Left renal cortex interstitium (tissue), 4 donors: ENCODE measurements around the gene IRF7. TPM values are rescaled to one million over a fixed set of nuclear protein-coding genes. Genes with fewer than 3 reads are reported as not detected.
"Not testable (repeated sequence)": the region's sequence is repeated elsewhere in the genome, so short reads cannot be mapped to it uniquely, and the experiment has no call there.

Experiments used
- DNase-seq, 4 donors: peaks; one replicate each; pipeline ENCODE4 v3.0.0-alpha.2; 2013; ENCODE audit warnings: low read depth in 4 of 4, low spot score in 2 of 4, missing footprints in 1 of 4
- polyA plus RNA-seq, 4 donors: library from polyadenylated mRNA; unstranded; fragments of 120-200 nt; gene quantifications; one replicate each; pipeline ENCODE4 v1.2.1, GENCODE V29; 2013; ENCODE audit not compliant: insufficient read length in 4 of 4

The IRF7 gene
- 10 to 100 TPM in 3 of 4 donors, 1 to 10 TPM in 1; 5.4 to 15.4 (median 12.5) TPM for polyA plus RNA-seq

DNA sequence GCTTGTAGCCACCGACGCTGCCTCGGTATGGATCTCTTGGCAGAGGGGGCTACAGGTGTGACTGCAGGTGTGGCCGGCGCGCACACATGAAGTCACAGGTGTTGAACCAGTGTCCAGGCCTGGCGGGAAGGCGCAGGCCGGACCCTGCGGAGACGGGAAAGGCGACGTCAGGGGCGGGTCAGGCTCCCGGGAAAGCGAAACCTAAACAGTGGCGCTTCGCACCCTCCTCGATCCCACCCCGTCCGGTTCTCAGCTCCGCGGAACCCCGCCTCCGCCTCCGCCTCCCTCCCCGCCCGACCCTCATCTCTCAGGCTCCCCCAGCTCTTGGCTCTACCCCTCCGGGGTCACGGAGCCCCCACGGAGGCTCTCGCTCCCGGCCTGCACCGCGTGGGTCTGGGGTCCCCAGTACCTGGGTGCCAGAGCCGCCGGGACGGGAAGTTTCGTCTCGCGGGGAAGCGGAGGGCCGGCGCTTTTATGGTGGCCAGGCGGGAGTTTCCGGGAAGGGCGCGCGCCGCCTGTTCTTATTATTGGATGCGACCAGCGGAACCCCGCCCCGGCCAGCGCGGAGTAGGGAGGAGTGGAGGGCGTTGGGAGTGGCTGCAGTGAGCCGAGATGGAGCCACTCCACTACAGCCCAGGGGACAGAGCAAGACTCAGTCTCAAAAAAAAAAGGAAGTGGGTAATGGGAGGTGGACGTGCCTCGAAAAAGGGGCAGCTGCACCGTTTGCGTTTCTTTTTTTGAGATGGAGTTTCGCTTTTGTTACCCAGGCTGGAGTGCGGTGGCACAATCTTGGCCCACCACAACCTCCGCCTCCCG, at the start of gene IRF7:
TSS of gene IRF7 (minus strand) at position 447 of the 816 bp plus-strand sequence. CDS start 586 bp downstream, outside the sequence.
- DNase-seq: peak; percentile 56 to 89 (median 79)

DNA sequence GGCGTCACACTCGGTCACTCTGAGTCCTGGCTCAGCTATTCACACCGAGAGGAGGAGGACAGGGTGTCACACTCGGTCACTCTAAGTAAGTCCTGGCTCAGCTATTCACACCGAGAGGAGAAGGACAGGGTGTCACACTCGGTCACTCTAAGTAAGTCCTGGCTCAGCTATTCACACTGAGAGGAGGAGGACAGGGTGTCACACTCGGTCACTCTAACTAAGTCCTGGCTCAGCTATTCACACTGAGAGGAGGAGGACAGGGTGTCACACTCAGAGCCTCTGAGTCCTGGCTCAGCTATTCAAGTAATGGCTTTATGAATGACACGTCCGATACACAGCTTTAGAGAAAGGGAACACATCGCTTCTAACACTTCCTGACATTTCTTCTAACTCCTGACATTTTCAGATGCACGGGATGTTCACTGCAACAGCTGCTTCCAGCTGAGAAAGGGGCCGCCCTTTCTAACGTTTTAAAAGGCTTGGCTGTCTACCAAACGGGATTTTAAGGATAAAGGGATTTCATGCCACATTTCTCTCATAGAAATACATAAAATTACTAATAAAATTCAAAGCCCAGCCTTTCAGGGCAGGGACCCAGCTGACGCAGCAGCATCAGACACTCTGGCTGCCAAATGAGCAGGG, 49.4 kb upstream of the IRF7 start:
- peak in 3 of 4 donors; percentile 23 to 37 (median 24) for DNase-seq

GRCh38 chr11:662689-663274, 47.0 kb upstream of the IRF7 start:
- DNase-seq: no peak

- DNase-seq: no peak
Measured at GRCh38 chr11:660681-661444, 45.1 kb upstream of the IRF7 start.

DNA sequence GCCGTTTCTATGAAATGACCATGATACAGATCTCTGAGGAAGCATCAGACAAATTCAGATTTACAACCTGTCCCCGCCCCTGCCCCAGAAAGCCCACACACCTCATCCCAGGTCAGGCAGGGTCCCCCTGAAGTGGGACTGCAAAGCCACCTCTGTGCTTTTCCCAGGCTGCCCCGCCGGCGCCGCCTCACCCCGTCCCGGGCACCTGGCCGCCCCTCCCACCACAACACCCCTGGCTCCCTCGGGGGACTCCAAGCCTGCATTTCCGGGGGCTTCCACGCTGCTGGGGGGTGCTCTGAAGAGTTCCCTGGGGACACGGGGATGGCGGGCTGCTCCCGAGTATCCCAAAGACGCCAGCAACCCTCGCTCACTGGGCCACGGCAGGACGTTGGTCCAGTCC, 44.5 kb upstream of the IRF7 start:
- no peak for DNase-seq

- no peak for DNase-seq
Measured at GRCh38 chr11:659532-660085, 43.9 kb upstream of the IRF7 start.

- no peak for DNase-seq
Measured at GRCh38 chr11:657691-658126, 42.0 kb upstream of the IRF7 start.

DNA sequence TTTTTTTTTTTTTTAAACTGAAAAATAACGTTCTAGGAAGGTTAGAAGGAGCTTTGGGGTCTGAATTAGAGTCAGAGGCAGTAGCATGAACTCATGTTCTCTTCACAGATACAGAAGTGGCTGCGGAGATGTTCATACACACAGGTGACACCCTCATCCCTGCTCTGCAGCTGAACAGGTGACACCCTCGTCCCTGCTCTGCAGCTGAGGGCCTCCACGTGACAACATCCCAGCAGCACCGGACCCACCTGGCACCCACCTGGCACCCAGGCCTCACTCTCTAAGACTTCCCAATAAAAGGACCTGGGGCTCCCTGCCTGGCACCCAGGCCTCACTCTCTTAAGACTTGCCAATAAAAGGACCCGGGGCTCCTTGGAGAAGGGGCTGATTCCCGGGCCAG, 41.1 kb upstream of the IRF7 start:
- DNase-seq: no peak

- DNase-seq: no peak
Measured at GRCh38 chr11:656426-656825, 40.7 kb upstream of the IRF7 start.

DNA sequence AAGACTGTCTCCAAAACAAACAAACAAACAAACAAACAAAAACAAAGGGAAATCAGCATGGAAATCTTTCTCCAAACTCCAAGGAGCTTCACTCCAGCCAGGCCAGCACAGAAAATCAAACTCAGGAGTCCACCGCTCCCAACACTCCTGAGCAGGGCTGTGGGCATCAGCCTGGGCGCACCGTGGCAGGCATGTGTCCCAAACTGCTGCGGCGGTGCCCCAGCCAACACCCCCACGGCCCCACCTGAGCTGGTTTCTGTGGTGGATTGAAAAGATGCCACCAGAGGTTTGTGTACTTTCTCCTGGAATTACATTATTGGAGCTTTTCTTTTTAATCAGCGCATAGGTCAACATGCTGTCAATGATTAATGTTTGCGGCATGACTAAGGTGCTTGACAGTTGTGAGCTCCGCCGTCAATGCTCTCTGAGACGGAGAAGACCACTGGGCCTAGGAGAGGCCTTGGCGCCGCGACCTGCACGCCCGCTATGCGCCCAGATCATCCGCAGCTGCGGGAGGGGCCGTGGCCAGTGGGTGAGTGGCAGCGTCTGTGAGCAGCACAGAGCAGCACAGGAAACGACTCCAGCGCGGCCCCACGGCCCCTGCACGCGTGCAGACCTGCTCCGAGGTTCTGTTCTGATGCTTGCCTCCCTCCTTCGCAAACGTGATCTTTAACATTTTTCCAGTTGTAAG, 39.4 kb upstream of the IRF7 start:
- no peak for DNase-seq

DNA sequence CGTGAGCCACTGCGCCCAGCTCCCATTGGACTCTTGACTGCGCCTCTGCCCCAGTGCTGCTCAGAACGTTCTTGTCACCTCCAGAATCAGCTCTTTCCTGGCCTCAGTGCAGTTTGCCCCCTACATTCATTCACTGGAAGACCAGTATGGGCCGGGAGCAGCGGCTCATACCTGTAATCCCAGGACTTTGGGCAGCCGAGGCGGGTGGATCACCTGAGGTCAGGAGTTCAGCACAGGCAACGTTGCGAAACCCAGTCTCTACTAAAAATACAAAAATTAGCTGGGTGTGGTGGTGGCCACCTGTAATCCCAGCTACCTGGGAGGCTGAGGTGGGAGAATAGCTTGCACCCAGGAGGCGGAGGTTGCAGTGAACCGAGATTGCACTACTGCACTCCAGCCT, 38.7 kb upstream of the IRF7 start:
- DNase-seq: not testable (repeated sequence)

GRCh38 chr11:653837-654236, 38.1 kb upstream of the IRF7 start:
- no peak for DNase-seq

DNA sequence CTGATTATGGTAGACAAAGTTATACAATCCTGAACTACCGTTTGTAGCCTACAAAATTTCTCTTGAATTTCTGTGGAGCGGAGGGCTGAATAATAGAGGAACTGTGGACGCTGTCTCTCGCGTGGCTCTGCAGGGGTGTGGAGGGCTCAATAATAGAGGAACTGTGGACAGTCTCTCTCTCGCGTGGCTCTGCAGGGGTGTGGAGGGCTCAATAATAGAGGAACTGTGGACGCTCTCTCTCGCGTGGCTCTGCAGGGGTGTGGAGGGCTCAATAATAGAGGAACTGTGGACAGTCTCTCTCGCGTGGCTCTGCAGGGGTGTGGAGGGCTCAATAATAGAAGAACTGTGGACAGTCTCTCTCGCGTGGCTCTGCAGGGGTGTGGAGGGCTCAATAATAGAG, 37.4 kb upstream of the IRF7 start:
- DNase-seq: not testable (repeated sequence)

- no peak for DNase-seq
Measured at GRCh38 chr11:650482-650881, 34.7 kb upstream of the IRF7 start.

DNA sequence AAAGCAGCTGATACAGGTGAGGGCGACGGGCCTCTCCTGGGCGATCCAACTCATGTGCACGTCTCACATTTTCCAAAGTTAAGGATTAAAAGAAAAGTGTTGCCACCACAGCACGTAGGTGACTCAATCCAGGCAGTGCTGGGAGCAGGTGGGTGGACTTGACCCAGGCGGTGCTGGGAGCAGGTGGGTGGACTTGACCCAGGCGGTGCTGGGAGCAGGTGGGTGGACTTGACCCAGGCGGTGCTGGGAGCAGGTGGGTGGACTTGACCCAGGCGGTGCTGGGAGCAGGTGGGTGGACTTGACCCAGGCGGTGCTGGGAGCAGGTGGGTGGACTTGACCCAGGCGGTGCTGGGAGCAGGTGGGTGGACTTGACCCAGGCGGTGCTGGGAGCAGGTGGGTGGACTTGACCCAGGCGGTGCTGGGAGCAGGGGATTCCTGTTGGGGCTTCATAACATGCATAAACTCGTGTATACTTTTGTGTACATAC, 32.0 kb upstream of the IRF7 start:
- not testable (repeated sequence) for DNase-seq

- DNase-seq: no peak
Measured at GRCh38 chr11:646214-646613, 30.5 kb upstream of the IRF7 start.

DNA sequence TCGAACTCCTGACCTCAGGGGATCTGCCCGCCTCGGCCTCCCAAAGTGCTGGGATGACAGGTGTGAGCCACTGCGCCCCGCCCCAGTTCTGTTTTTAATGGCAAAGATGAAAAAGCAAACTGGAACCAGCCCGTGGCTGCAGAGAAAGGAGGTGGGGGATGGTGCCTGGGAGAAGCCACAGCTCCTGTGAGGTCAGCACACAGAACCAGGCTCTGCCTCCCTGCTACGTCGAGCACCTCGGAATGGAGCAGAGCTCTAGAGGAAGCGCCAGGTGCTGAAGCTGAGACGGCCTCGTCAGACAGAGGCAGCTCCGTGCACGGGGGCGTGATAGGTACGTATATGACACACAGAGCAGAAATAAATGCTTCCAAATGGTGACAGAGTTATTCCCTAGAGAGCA, 29.8 kb upstream of the IRF7 start:
- no peak for DNase-seq

DNA sequence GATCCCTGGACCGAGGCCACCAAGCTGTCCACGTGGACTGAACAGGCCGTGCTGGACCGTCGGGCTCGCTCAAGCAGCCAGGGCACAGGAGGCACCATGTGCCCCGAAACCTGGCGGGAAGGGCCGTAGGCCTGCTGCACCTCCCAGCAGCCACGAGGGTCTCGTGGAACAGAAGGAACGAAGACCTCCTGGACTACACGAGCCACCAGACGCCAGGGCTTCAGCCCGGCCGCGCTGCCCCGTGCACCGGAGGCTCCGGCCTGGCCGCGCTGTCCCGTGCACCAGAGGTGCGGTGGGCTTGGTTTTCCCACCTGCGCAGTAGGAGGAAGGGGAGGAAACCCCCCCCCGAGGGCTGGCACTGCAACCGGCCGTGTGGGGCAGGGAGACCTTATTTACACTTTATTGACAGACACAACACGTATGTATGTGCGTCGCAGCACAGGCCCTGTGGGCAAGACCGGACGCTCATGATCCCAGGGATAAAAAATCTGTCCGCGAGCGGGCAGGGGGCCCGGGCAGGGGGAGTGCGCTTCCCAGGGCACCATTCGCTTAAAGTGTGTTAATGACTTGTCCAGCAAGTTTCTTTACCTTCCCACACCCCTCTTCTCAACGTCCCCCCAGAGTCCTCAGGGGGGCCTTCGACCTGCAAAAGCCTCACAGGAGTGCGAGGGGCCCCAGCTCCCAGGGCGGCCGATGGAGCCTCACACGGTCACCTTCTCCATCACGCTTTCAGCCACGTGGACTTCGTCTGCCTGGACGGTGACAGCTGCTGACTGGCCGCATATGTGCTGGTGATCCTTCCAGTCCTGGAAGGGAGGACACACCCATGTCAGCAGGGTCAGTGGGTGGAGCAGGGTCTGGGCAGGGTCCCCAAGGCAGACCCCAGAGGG, 28.3 kb upstream of the IRF7 start:
- no peak for DNase-seq

DNA sequence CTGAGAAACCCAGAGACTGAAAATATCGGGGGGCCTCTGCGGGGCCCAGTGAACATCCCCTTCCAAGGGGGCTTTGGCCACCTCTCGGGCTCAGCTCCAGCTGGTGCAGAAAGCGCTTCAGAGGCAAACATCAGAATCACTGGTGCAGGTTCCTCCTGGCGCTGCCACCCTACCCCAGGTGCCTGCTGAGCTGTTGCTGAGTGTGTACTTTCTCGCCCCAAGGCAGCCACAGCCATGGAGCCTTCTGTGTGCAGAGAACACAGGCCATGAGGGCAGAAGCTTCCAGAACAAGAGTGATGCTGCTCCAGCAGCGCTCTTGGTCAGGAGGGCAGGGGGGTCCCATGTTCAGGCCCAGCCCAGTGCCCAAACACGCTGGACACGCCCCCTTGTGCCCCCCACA, 27.6 kb upstream of the IRF7 start:
- DNase-seq: no peak
